ENCODE results near the gene DNAJB8. TPM values are rescaled to one million over a fixed set of nuclear protein-coding genes. Genes with fewer than 3 reads are reported as not detected.

The DNAJB8 gene
- polyA plus RNA-seq, 1 experiment = not detected

DNA sequence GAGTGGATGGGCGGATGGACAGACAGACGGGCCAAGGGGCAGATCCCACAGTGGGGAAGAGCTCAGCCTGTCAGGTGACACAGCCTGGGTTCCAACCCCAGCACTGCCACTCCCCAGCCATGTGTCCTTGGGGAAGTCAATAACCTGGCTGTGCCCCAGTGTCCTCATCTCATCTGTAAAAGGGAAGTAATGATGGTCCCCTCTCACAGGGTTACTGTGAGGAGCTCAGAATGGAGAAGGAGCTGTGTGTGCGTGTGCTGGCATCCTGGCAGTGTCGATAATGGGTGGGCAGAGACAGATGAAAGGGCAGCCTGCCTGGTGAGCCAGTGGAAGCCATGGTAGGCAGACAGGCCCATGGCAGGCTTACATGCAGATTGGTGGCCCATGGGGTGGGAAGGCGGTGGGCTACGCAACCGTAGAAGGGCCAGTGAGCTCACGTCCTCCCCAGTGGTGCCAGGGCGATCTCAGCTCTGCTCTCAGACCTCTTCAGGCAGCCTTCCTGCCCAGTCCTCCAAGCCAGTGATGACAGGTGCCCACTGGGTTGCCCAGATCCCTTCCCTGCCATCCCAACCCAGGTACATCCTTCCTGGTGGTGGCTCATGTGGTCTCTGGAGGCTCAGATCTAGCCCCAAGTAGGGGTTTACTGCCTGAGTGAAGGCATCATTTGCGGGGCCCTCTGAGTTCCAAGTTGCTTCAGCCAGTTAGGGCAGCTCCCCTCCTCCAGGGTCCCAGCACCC is 2.3 kb upstream of the DNAJB8 start:
- no peak overlapping the region for H3K4me3 ChIP-seq (ENCODE audit: low read depth, low read length)
- ChIA-PET POLR2A (no interaction called here), CTCF (interaction anchor here (0.9 to 1.4 kb wide), 3 partner anchors 22 to 139 kb away, joined by 3 to 4 read pairs (median 4); no protein-coding TSS in a partner anchor)
- no peak for DNase-seq (ENCODE audit: low read depth)
- TF ChIP-seq, protein P1, sequence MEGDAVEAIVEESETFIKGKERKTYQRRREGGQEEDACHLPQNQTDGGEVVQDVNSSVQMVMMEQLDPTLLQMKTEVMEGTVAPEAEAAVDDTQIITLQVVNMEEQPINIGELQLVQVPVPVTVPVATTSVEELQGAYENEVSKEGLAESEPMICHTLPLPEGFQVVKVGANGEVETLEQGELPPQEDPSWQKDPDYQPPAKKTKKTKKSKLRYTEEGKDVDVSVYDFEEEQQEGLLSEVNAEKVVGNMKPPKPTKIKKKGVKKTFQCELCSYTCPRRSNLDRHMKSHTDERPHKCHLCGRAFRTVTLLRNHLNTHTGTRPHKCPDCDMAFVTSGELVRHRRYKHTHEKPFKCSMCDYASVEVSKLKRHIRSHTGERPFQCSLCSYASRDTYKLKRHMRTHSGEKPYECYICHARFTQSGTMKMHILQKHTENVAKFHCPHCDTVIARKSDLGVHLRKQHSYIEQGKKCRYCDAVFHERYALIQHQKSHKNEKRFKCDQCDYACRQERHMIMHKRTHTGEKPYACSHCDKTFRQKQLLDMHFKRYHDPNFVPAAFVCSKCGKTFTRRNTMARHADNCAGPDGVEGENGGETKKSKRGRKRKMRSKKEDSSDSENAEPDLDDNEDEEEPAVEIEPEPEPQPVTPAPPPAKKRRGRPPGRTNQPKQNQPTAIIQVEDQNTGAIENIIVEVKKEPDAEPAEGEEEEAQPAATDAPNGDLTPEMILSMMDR (IDR thresholded peaks at IDR 0.05; ENCODE audit: insufficient read depth, low read depth, low read length) = no peak
- no peaks in the 10 kb centered on the region for H3K36me3 ChIP-seq (ENCODE audit: control insufficient read depth, insufficient read depth, low read length)
- H3K27me3 ChIP-seq (ENCODE audit: control insufficient read depth, insufficient read depth, low read length) = peaks cover 26% of the 10 kb centered on the region

- no peaks in the 10 kb centered on the region for H3K36me3 ChIP-seq (ENCODE audit: control insufficient read depth, insufficient read depth, low read length)
- CTCF ChIA-PET = interaction anchor here (0.9 to 1.4 kb wide), 3 partner anchors 21 to 140 kb away, joined by 3 to 4 read pairs (median 4); no protein-coding TSS in a partner anchor
- peaks cover 28% of the 10 kb centered on the region for H3K27me3 ChIP-seq (ENCODE audit: control insufficient read depth, insufficient read depth, low read length)
- POLR2A ChIA-PET = no interaction called here
- no peak for DNase-seq (ENCODE audit: low read depth)
- H3K4me3 ChIP-seq (ENCODE audit: low read depth, low read length) = no peak overlapping the region
- TF ChIP-seq, protein P1 (IDR thresholded peaks at IDR 0.05; ENCODE audit: insufficient read depth, low read depth, low read length) = no peak
Observed at GRCh38 chr3:128468285-128468790, 1.6 kb upstream of the DNAJB8 start.

DNA sequence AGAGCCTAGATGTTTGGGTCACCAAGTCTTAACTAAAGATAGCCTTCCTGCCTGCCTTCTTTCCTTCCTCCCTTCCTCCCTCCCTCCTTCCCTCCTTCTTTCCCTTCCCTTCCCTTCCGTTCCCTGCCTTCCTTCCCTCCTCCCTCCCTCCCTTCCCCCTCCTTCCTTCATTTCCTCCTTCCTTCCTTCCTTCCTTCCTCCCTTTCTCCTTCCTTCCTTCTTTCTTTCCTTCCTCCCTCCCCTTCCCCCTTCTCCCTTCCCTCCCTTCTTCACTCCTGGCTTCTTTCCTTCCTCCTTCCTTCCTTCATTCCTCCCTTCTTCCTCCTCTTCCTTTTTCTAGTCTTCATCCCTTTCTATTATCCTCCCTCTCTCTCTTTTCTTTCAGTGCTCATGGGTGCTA is 2.0 kb downstream of the DNAJB8 start:
- no peak for DNase-seq (ENCODE audit: low read depth)
- no peaks in the 10 kb centered on the region for H3K36me3 ChIP-seq (ENCODE audit: control insufficient read depth, insufficient read depth, low read length)
- ChIA-PET CTCF (interaction anchor here (1.5 kb wide), 1 partner anchor 153 kb away, joined by 3 read pairs; no protein-coding TSS in a partner anchor), POLR2A (no interaction called here)
- TF ChIP-seq, protein P1 (IDR thresholded peaks at IDR 0.05; ENCODE audit: insufficient read depth, low read depth, low read length) = no peak
- peaks cover 12% of the 10 kb centered on the region for H3K27me3 ChIP-seq (ENCODE audit: control insufficient read depth, insufficient read depth, low read length)
- H3K4me3 ChIP-seq (ENCODE audit: low read depth, low read length) = no peak overlapping the region

DNA sequence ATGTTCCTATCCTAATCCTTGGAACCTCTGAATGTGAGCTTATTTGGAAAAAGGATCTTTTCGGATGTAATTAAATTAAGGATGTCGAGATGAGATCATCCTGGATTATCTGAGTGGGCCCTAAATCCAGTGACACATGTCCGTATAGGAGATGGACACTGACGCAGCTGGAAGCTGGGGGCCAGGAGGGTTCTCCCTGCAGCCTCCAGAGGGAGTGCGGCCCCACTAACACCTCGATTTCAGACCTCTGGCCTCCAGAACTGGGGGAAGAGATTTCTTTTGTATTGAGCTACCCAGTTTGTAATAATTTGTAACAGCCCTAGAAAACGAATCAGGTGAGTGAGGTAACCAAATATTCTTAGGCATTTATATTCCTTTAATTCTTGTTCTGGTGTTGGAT is 2.5 kb downstream of the DNAJB8 start:
- TF ChIP-seq, protein P1 (IDR thresholded peaks at IDR 0.05; ENCODE audit: insufficient read depth, low read depth, low read length) = peak; percentile 20; the same call in 1 of the 2 replicates
- POLR2A ChIA-PET = no interaction called here
- Histone ChIP-seq H3K27me3 (ENCODE audit: control insufficient read depth, insufficient read depth, low read length) (peaks cover 12% of the 10 kb centered on the region), H3K36me3 (ENCODE audit: control insufficient read depth, insufficient read depth, low read length) (no peaks in the 10 kb centered on the region), H3K4me3 (ENCODE audit: low read depth, low read length) (no peak overlapping the region)
- DNase-seq (ENCODE audit: low read depth) = no peak
- CTCF ChIA-PET = interaction anchor here (1.5 to 1.6 kb wide), 2 partner anchors 10 to 154 kb away, joined by 3 to 5 read pairs; no protein-coding TSS in a partner anchor

- CTCF ChIA-PET = interaction anchor here (1.5 to 1.6 kb wide), 2 partner anchors 11 to 154 kb away, joined by 3 to 5 read pairs; no protein-coding TSS in a partner anchor
- POLR2A ChIA-PET = no interaction called here
- DNase-seq (ENCODE audit: low read depth) = no peak
- Histone ChIP-seq H3K36me3 (ENCODE audit: control insufficient read depth, insufficient read depth, low read length) (no peaks in the 10 kb centered on the region), H3K27me3 (ENCODE audit: control insufficient read depth, insufficient read depth, low read length) (peaks cover 12% of the 10 kb centered on the region), H3K4me3 (ENCODE audit: low read depth, low read length) (no peak overlapping the region)
- TF ChIP-seq, protein P1 (IDR thresholded peaks at IDR 0.05; ENCODE audit: insufficient read depth, low read depth, low read length) = no peak
Observed at GRCh38 chr3:128463771-128464170, 2.9 kb downstream of the DNAJB8 start.
